SK-N-SH (cell line): ENCODE data around the gene MYO19.

Experiments used
- NFIC ChIP-seq: IDR thresholded peaks from 2 replicates; pipeline ENCODE4 v1.4.0; 2012; ENCODE audit warnings: borderline replicate concordance
- POLR2AphosphoS5 ChIP-seq: IDR thresholded peaks from 2 replicates; pipeline ENCODE4 v1.6.1; 2012; ENCODE audit warnings: low read depth, low read length
- RAD21 ChIP-seq: IDR thresholded peaks from 2 replicates; pipeline ENCODE4 v1.6.1; 2012; ENCODE audit warnings: mild to moderate bottlenecking, low read length
- REST ChIP-seq: IDR thresholded peaks from 2 replicates; pipeline ENCODE4 v1.6.1; 2012; ENCODE audit warnings: mild to moderate bottlenecking, low read depth, low read length, moderate library complexity
- SMC3 ChIP-seq: IDR thresholded peaks from 2 replicates; pipeline ENCODE4 v1.6.1; 2012; ENCODE audit warnings: low read depth, low read length, improper control_type of control experiment
- TEAD4 ChIP-seq: IDR thresholded peaks from 2 replicates; pipeline ENCODE4 v1.4.0; 2012; ENCODE audit warnings: mild to moderate bottlenecking, borderline replicate concordance; ENCODE audit not compliant: insufficient read depth
- YY1 ChIP-seq: IDR thresholded peaks from 2 replicates; pipeline ENCODE4 v1.4.0; 2012; ENCODE audit warnings: low read depth, mild to moderate bottlenecking
- TF ChIP-seq, protein P1 (sequence below): fragments of 200-600 bp; sonication (generic); IDR thresholded peaks from 2 replicates; pipeline ENCODE4 v1.6.1; 2017; ENCODE audit warnings: antibody characterized with exemption, mild to moderate bottlenecking, moderate library complexity

DNA sequence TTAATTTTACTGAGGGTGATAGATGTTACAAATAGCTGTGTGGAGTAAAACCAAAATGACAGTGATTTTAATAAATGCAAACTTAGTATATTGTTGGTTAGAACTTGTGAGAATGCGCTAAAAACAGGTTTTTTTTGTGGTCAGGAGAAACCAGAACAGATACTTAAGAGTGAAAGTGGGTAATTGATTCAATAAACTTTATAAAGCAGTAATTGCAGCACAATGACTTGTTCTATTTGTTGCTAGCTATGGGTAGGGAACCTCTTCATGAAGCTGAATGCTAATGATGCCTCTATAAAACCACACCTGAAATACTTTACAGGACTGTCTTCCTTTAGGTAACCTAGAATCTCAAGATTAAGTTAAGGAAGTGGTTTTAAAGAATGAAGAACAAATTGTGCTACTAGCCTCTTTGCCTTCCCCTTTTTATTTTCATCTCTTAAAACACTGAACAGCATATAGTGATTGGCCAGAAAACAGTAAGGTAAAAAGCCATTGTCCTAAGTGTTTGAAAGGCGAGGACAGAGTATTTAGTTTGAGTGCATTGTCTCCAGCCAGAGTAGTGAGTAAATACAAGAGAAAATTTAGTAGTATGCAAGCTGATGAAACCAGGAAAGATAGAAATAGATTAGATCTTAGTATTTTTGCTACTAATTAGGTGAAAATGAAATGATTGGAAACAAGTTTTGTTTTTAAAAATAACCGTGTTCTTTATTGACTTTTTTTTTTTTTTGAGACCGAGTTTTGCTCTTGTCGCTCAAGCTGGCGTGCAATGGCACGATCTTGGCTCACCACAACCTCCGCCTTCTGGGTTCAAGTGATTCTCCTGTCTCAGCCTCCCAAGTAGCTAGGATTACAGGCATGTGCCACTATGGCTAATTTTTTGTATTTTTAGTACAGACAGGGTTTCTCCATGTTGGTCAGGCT, 16.1 kb upstream of the MYO19 start:
- TF ChIP-seq, protein P1, sequence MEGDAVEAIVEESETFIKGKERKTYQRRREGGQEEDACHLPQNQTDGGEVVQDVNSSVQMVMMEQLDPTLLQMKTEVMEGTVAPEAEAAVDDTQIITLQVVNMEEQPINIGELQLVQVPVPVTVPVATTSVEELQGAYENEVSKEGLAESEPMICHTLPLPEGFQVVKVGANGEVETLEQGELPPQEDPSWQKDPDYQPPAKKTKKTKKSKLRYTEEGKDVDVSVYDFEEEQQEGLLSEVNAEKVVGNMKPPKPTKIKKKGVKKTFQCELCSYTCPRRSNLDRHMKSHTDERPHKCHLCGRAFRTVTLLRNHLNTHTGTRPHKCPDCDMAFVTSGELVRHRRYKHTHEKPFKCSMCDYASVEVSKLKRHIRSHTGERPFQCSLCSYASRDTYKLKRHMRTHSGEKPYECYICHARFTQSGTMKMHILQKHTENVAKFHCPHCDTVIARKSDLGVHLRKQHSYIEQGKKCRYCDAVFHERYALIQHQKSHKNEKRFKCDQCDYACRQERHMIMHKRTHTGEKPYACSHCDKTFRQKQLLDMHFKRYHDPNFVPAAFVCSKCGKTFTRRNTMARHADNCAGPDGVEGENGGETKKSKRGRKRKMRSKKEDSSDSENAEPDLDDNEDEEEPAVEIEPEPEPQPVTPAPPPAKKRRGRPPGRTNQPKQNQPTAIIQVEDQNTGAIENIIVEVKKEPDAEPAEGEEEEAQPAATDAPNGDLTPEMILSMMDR, result no peak
- TF ChIP-seq REST (no peak), TEAD4 (no peak), YY1 (no peak), RAD21 (no peak), SMC3 (no peak), POLR2AphosphoS5 (no peak), NFIC (no peak)
